Measurements from ENCODE around the gene APOE.

DNA sequence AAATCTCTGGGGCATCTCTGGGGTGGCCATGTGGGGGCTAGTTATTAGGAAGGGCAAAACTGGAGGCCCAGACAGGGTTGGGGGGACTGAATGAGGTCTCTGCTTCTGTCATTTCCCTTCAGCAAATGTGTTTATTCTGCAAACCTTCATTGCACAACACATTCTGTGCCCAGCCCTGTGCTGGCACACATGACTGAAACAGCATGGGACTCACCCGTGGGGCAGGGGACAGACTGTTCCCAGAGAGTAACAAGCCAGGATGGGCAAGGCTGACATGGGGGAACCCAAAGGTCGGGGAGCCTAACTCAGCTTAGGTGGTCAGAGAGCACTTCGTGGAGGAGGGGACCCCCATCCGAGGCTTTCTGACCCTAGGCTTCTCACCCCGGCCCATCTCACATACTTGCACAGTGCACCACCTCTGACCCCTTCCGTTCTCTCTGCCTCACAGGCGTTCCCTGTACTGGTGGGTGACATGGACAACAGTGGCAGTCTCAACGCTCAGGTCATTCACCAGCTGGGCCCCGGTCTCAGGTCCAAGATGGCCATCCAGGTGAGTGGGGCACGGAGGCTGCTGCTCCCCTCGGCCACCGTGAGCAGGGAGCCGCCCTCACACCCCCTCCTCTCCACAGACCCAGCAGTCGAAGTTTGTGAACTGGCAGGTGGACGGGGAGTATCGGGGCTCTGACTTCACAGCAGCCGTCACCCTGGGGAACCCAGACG, 12.1 kb upstream of the APOE start:
- TF ChIP-seq POLR2AphosphoS5 (IDR thresholded peaks at IDR 0.05; ENCODE audit: low read depth, low read length) = no peak
- TF ChIP-seq, protein P1, sequence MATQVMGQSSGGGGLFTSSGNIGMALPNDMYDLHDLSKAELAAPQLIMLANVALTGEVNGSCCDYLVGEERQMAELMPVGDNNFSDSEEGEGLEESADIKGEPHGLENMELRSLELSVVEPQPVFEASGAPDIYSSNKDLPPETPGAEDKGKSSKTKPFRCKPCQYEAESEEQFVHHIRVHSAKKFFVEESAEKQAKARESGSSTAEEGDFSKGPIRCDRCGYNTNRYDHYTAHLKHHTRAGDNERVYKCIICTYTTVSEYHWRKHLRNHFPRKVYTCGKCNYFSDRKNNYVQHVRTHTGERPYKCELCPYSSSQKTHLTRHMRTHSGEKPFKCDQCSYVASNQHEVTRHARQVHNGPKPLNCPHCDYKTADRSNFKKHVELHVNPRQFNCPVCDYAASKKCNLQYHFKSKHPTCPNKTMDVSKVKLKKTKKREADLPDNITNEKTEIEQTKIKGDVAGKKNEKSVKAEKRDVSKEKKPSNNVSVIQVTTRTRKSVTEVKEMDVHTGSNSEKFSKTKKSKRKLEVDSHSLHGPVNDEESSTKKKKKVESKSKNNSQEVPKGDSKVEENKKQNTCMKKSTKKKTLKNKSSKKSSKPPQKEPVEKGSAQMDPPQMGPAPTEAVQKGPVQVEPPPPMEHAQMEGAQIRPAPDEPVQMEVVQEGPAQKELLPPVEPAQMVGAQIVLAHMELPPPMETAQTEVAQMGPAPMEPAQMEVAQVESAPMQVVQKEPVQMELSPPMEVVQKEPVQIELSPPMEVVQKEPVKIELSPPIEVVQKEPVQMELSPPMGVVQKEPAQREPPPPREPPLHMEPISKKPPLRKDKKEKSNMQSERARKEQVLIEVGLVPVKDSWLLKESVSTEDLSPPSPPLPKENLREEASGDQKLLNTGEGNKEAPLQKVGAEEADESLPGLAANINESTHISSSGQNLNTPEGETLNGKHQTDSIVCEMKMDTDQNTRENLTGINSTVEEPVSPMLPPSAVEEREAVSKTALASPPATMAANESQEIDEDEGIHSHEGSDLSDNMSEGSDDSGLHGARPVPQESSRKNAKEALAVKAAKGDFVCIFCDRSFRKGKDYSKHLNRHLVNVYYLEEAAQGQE (IDR thresholded peaks at IDR 0.05; ENCODE audit: insufficient read depth in 1 of 2, low read depth in 2 of 2, low read length in 2 of 2) = no peak
- no peak for TF ChIP-seq SIN3A (IDR thresholded peaks at IDR 0.05; ENCODE audit: borderline replicate concordance, insufficient read depth, low read length)
- no peak for TF ChIP-seq TAF1 (IDR thresholded peaks at IDR 0.05; ENCODE audit: borderline replicate concordance, insufficient read depth, low read length)
- TF ChIP-seq FOXP2 (optimal IDR thresholded peaks at IDR 0.05; ENCODE audit: borderline replicate concordance, extremely low read depth, extremely low read length, insufficient read depth) = no peak

Measured in PFSK-1 (cell line).